Measurements from ENCODE around the gene FAM81A. TPM values are rescaled to one million over a fixed set of nuclear protein-coding genes. Genes with fewer than 3 reads are reported as not detected.

Gene FAM81A
- total RNA-seq, 1 donor from 2014 or later: 2.9 TPM

- Histone ChIP-seq H3K27me3 (ENCODE audit: low read depth) (peaks cover 7% of the 10 kb centered on the region), H3K27ac (replicated peaks) (no peak overlapping the region), H3K36me3 (no peaks in the 10 kb centered on the region), H3K9me3 (replicated peaks) (no peaks in the 10 kb centered on the region), H3K4me3 (no peak overlapping the region), H3K4me1 (no peaks in the 10 kb centered on the region)
- intact Hi-C loops (cut with micrococcal nuclease): no loop called here
- DNase-seq: no peak
- no peak for TF ChIP-seq CTCF (IDR thresholded peaks at IDR 0.05; ENCODE audit: borderline replicate concordance)
These were observed 113.0 kb downstream of the FAM81A start for GRCh38 chr15:59550956-59551355.

- H3K36me3 ChIP-seq: no peaks in the 10 kb centered on the region
- H3K27me3 ChIP-seq (ENCODE audit: low read depth): no peaks in the 10 kb centered on the region
- H3K4me3 ChIP-seq: no peak overlapping the region
- TF ChIP-seq CTCF (IDR thresholded peaks at IDR 0.05; ENCODE audit: borderline replicate concordance): no peak
- DNase-seq: no peak
- H3K4me1 ChIP-seq: no peaks in the 10 kb centered on the region
- no peaks in the 10 kb centered on the region for H3K9me3 ChIP-seq (replicated peaks)
- no peak overlapping the region for H3K27ac ChIP-seq (replicated peaks)
- intact Hi-C loops (cut with micrococcal nuclease): no loop called here
These were observed 116.1 kb downstream of the FAM81A start for GRCh38 chr15:59553879-59554735.

- intact Hi-C loops (cut with micrococcal nuclease): no loop called here
- Histone ChIP-seq H3K9me3 (replicated peaks) (no peaks in the 10 kb centered on the region), H3K27ac (replicated peaks) (no peak overlapping the region), H3K27me3 (ENCODE audit: low read depth) (no peaks in the 10 kb centered on the region), H3K36me3 (no peaks in the 10 kb centered on the region), H3K4me3 (no peak overlapping the region), H3K4me1 (no peaks in the 10 kb centered on the region)
- DNase-seq: no peak
- no peak for TF ChIP-seq CTCF (IDR thresholded peaks at IDR 0.05; ENCODE audit: borderline replicate concordance)
These were observed 117.7 kb downstream of the FAM81A start for GRCh38 chr15:59555696-59556095.

- Histone ChIP-seq H3K27me3 (ENCODE audit: low read depth) (no peaks in the 10 kb centered on the region), H3K36me3 (no peaks in the 10 kb centered on the region)
These were observed 118.4 kb downstream of the FAM81A start for GRCh38 chr15:59556380-59556779.

GRCh38 chr15:59557581-59557980, 119.6 kb downstream of the FAM81A start:
- DNase-seq: no peak
- Histone ChIP-seq H3K4me1 (no peaks in the 10 kb centered on the region), H3K4me3 (no peak overlapping the region), H3K27ac (replicated peaks) (no peak overlapping the region), H3K9me3 (replicated peaks) (no peaks in the 10 kb centered on the region), H3K36me3 (no peaks in the 10 kb centered on the region), H3K27me3 (ENCODE audit: low read depth) (no peaks in the 10 kb centered on the region)
- intact Hi-C loops (cut with micrococcal nuclease): no loop called here
- no peak for TF ChIP-seq CTCF (IDR thresholded peaks at IDR 0.05; ENCODE audit: borderline replicate concordance)

More at GRCh38 chr15:59556380-59556779, 118.4 kb downstream of the FAM81A start:
- no peak for TF ChIP-seq CTCF (IDR thresholded peaks at IDR 0.05; ENCODE audit: borderline replicate concordance)
- Histone ChIP-seq H3K4me1 (no peaks in the 10 kb centered on the region), H3K9me3 (replicated peaks) (no peaks in the 10 kb centered on the region), H3K4me3 (no peak overlapping the region), H3K27ac (replicated peaks) (no peak overlapping the region)
- no peak for DNase-seq
- intact Hi-C loops (cut with micrococcal nuclease): no loop called here

Measured in left ventricle myocardium inferior (tissue), 1 donor.